HUES48 (cell line): ENCODE data around the gene PDZD8.

ENCODE experiments used
- H3K27ac ChIP-seq: one replicate; pipeline ENCODE4 v1.7.0; 2013; ENCODE audit warnings: low read depth, low read length, inconsistent platforms
- H3K27me3 ChIP-seq: 2 replicates; pipeline ENCODE4 v1.6.1; 2013; ENCODE audit warnings: mild to moderate bottlenecking, low read length; ENCODE audit not compliant: control insufficient read depth, insufficient read depth
- H3K36me3 ChIP-seq: 2 replicates; pipeline ENCODE4 v1.6.1; 2013; ENCODE audit warnings: low read length; ENCODE audit not compliant: control insufficient read depth, insufficient read depth
- H3K4me1 ChIP-seq: 2 replicates; pipeline ENCODE4 v1.6.1; 2013; ENCODE audit warnings: mild to moderate bottlenecking, low read length; ENCODE audit not compliant: control insufficient read depth, insufficient read depth
- H3K4me3 ChIP-seq: 2 replicates; pipeline ENCODE4 v1.5.1; 2013; ENCODE audit warnings: mild to moderate bottlenecking, low read depth, low read length
- H3K9ac ChIP-seq: 2 replicates; pipeline ENCODE4 v1.6.1; 2013; ENCODE audit warnings: mild to moderate bottlenecking, low read depth, low read length, moderate library complexity
- H3K9me3 ChIP-seq: 2 replicates; pipeline ENCODE4 v1.6.1; 2013; ENCODE audit warnings: low read length; ENCODE audit not compliant: control insufficient read depth, insufficient read depth

PDZD8 gene

GRCh38 chr10:117346574-117346973 is 28.7 kb downstream of the PDZD8 start:
- peak overlapping the region; percentile 33; the same call in 1 of the 2 replicates for H3K4me3 ChIP-seq
- H3K4me1 ChIP-seq, result peaks cover 65% of the 10 kb centered on the region
- no peaks in the 10 kb centered on the region for H3K36me3 ChIP-seq
- H3K27me3 ChIP-seq, result no peaks in the 10 kb centered on the region
- 0 out of 2 replicates have a peak overlapping the region, but pooled peaks have one; percentile 5 for H3K9ac ChIP-seq
- peak overlapping the region; percentile 48 for H3K27ac ChIP-seq
- no peaks in the 10 kb centered on the region for H3K9me3 ChIP-seq

- Histone ChIP-seq H3K4me3 (no peak overlapping the region), H3K27me3 (no peaks in the 10 kb centered on the region), H3K4me1 (peaks cover 80% of the 10 kb centered on the region), H3K36me3 (no peaks in the 10 kb centered on the region), H3K27ac (peak overlapping the region; percentile 84), H3K9me3 (no peaks in the 10 kb centered on the region), H3K9ac (peak overlapping the region; percentile 18; the same call in 1 of the 2 replicates)
These were observed 30.1 kb downstream of the PDZD8 start for GRCh38 chr10:117345143-117345542.

- H3K9ac ChIP-seq, result no peak overlapping the region
- no peak overlapping the region for H3K4me3 ChIP-seq
- H3K4me1 ChIP-seq, result peaks cover 67% of the 10 kb centered on the region
- no peak overlapping the region for H3K27ac ChIP-seq
- H3K9me3 ChIP-seq, result no peaks in the 10 kb centered on the region
- no peaks in the 10 kb centered on the region for H3K27me3 ChIP-seq
- H3K36me3 ChIP-seq, result no peaks in the 10 kb centered on the region; the same call in 1 of the 2 replicates
These were observed 32.6 kb downstream of the PDZD8 start for GRCh38 chr10:117342641-117343040.

- Histone ChIP-seq H3K9me3 (no peaks in the 10 kb centered on the region), H3K9ac (no peak overlapping the region), H3K27ac (no peak overlapping the region), H3K27me3 (no peaks in the 10 kb centered on the region), H3K36me3 (no peaks in the 10 kb centered on the region; the same call in 1 of the 2 replicates), H3K4me1 (peaks cover 55% of the 10 kb centered on the region), H3K4me3 (no peak overlapping the region)
These were observed 34.2 kb downstream of the PDZD8 start for GRCh38 chr10:117341061-117341460.

- no peak overlapping the region for H3K9ac ChIP-seq
- no peaks in the 10 kb centered on the region for H3K27me3 ChIP-seq
- no peaks in the 10 kb centered on the region; the same call in 1 of the 2 replicates for H3K36me3 ChIP-seq
- peaks cover 46% of the 10 kb centered on the region for H3K4me1 ChIP-seq
- H3K4me3 ChIP-seq, result no peak overlapping the region
- H3K27ac ChIP-seq, result no peak overlapping the region
- no peaks in the 10 kb centered on the region for H3K9me3 ChIP-seq
These were observed 35.3 kb downstream of the PDZD8 start for GRCh38 chr10:117339979-117340378.

GRCh38 chr10:117339578-117339977 is 35.7 kb downstream of the PDZD8 start:
- Histone ChIP-seq H3K27me3 (no peaks in the 10 kb centered on the region), H3K36me3 (no peaks in the 10 kb centered on the region; the same call in 1 of the 2 replicates), H3K9ac (no peak overlapping the region), H3K27ac (no peak overlapping the region), H3K4me3 (no peak overlapping the region), H3K9me3 (no peaks in the 10 kb centered on the region), H3K4me1 (peaks cover 42% of the 10 kb centered on the region)

GRCh38 chr10:117334926-117335325 is 40.3 kb downstream of the PDZD8 start:
- Histone ChIP-seq H3K9me3 (no peaks in the 10 kb centered on the region), H3K9ac (no peak overlapping the region), H3K4me3 (no peak overlapping the region), H3K36me3 (no peaks in the 10 kb centered on the region; the same call in 1 of the 2 replicates), H3K27ac (no peak overlapping the region), H3K4me1 (peaks cover 7% of the 10 kb centered on the region), H3K27me3 (no peaks in the 10 kb centered on the region)

- 0 out of 2 replicates have a peak, but pooled peaks cover 6% of the 10 kb centered on the region for H3K4me1 ChIP-seq
These were observed 41.2 kb downstream of the PDZD8 start for GRCh38 chr10:117334066-117334465.

GRCh38 chr10:117327262-117327661 is 48.0 kb downstream of the PDZD8 start:
- H3K36me3 ChIP-seq, result peaks cover 4% of the 10 kb centered on the region; the same call in 1 of the 2 replicates
- H3K4me1 ChIP-seq, result peaks cover 30% of the 10 kb centered on the region
- no peaks in the 10 kb centered on the region for H3K9me3 ChIP-seq

More at GRCh38 chr10:117334066-117334465, 41.2 kb downstream of the PDZD8 start:
- Histone ChIP-seq H3K9me3 (no peaks in the 10 kb centered on the region), H3K27me3 (no peaks in the 10 kb centered on the region), H3K27ac (no peak overlapping the region), H3K4me3 (no peak overlapping the region), H3K9ac (no peak overlapping the region), H3K36me3 (no peaks in the 10 kb centered on the region)

GRCh38 chr10:117324367-117324766 is 50.9 kb downstream of the PDZD8 start:
- H3K4me3 ChIP-seq, result no peak overlapping the region

More at GRCh38 chr10:117327262-117327661, 48.0 kb downstream of the PDZD8 start:
- no peaks in the 10 kb centered on the region for H3K27me3 ChIP-seq
- no peak overlapping the region for H3K27ac ChIP-seq
- H3K9ac ChIP-seq, result no peak overlapping the region
- no peak overlapping the region for H3K4me3 ChIP-seq

GRCh38 chr10:117322260-117322659 is 53.0 kb downstream of the PDZD8 start:
- Histone ChIP-seq H3K27me3 (no peaks in the 10 kb centered on the region), H3K4me1 (peaks cover 12% of the 10 kb centered on the region), H3K9me3 (no peaks in the 10 kb centered on the region)

More at GRCh38 chr10:117324367-117324766, 50.9 kb downstream of the PDZD8 start:
- no peaks in the 10 kb centered on the region for H3K27me3 ChIP-seq
- H3K36me3 ChIP-seq, result peaks cover 4% of the 10 kb centered on the region; the same call in 1 of the 2 replicates
- H3K9ac ChIP-seq, result no peak overlapping the region
- H3K9me3 ChIP-seq, result no peaks in the 10 kb centered on the region
- H3K27ac ChIP-seq, result no peak overlapping the region
- H3K4me1 ChIP-seq, result peaks cover 25% of the 10 kb centered on the region

More at GRCh38 chr10:117322260-117322659, 53.0 kb downstream of the PDZD8 start:
- no peak overlapping the region for H3K4me3 ChIP-seq
- no peak overlapping the region for H3K9ac ChIP-seq
- H3K27ac ChIP-seq, result no peak overlapping the region
- H3K36me3 ChIP-seq, result peaks cover 9% of the 10 kb centered on the region
